CD8-positive, alpha-beta memory T cell (primary cell): ENCODE results near the gene PEX14. TPM values are rescaled to one million over a fixed set of nuclear protein-coding genes. Genes with fewer than 3 reads are reported as not detected.

Experiments
- CTCF ChIA-PET: fragments of 350-600 bp; sonication (Branson Sonifier 250); formaldehyde crosslinking; loops from one replicate; lab custom pipeline; 2021; ENCODE audit warnings: antibody characterized with exemption; lab: Charles Lee
- POLR2A ChIA-PET: fragments of 350-600 bp; sonication (Branson Sonifier 250); formaldehyde crosslinking; loops from one replicate; lab custom pipeline; 2021; ENCODE audit warnings: antibody characterized with exemption; lab: Charles Lee
- DNase-seq, 5 donors: peaks; one replicate each; pipeline versions ENCODE4 v3.0.0 to v3.0.0-alpha.2; 2020 to 2022; ENCODE audit warnings: mixed read lengths in 1 of 5
- H3K27ac ChIP-seq: one replicate; pipeline ENCODE4 v1.7.0; 2013; ENCODE audit warnings: low read depth, mild to moderate bottlenecking, low read length, moderate library complexity
- H3K27me3 ChIP-seq: 2 replicates; pipeline ENCODE4 v1.7.0; 2013; ENCODE audit warnings: low read length, mild to moderate bottlenecking; ENCODE audit not compliant: insufficient read depth, poor library complexity, severe bottlenecking
- H3K36me3 ChIP-seq: 2 replicates; pipeline ENCODE4 v1.7.0; 2013; ENCODE audit warnings: mild to moderate bottlenecking, low read length, moderate library complexity; ENCODE audit not compliant: insufficient read depth
- H3K4me1 ChIP-seq: 2 replicates; pipeline ENCODE4 v1.7.0; 2013; ENCODE audit warnings: mild to moderate bottlenecking, low read length, moderate library complexity; ENCODE audit not compliant: insufficient read depth
- H3K4me3 ChIP-seq: 2 replicates; pipeline ENCODE4 v1.7.0; 2013; ENCODE audit warnings: mild to moderate bottlenecking, low read length
- H3K9me3 ChIP-seq: 2 replicates; pipeline ENCODE4 v1.7.0; 2013; ENCODE audit warnings: mild to moderate bottlenecking, low read length
- H3K27ac Mint-ChIP-seq, 8 donors: one replicate each; pipeline ENCODE4 v1.8.0; 2020 to 2021; ENCODE audit warnings: mixed read lengths in 8 of 8, mild to moderate bottlenecking in 6 of 8, inconsistent platforms in 3 of 8, moderate library complexity in 3 of 8
- H3K27me3 Mint-ChIP-seq, 2 donors: one replicate each; pipeline ENCODE4 v1.8.0; 2020 to 2021; ENCODE audit warnings: mixed read lengths in 2 of 2, mild to moderate bottlenecking in 1 of 2, moderate library complexity in 1 of 2
- H3K36me3 Mint-ChIP-seq, 3 donors: one replicate each; pipeline ENCODE4 v1.8.0; 2020 to 2021; ENCODE audit warnings: mixed read lengths in 3 of 3, inconsistent platforms in 1 of 3, mild to moderate bottlenecking in 1 of 3
- H3K4me1 Mint-ChIP-seq, 3 donors: one replicate each; pipeline ENCODE4 v1.8.0; 2020 to 2021; ENCODE audit warnings: mixed read lengths in 3 of 3, inconsistent platforms in 1 of 3, mild to moderate bottlenecking in 1 of 3
- H3K4me3 Mint-ChIP-seq, 7 donors: one replicate each; pipeline ENCODE4 v1.8.0; 2020 to 2021; ENCODE audit warnings: mixed read lengths in 7 of 7, mild to moderate bottlenecking in 6 of 7, moderate library complexity in 4 of 7, inconsistent platforms in 2 of 7
- H3K9me3 Mint-ChIP-seq, 5 donors: one replicate each; pipeline ENCODE4 v1.8.0; 2020 to 2022; ENCODE audit warnings: mixed read lengths in 5 of 5, mild to moderate bottlenecking in 3 of 5, moderate library complexity in 2 of 5, inconsistent platforms in 1 of 5
- polyA plus RNA-seq: library from polyadenylated mRNA; unstranded; fragments of 300-500 nt; fragmentation: Illumina TruSeq; gene quantifications from one replicate; pipeline ENCODE4 v1.2.3, GENCODE V29; 2021
- total RNA-seq, 2 experiments: library from RNA; stranded (reverse); gene quantifications; one replicate each; pipeline ENCODE4 v1.2.3, GENCODE V29; 2021

Gene PEX14
- total and polyA plus RNA-seq, 3 experiments from 2014 or later, result 5.1 to 22.2 (median 18.2) TPM

- Mint-ChIP-seq H3K4me3 (no peak overlapping the region), H3K36me3 (peaks cover 0 to 69% (median 2%) of the 10 kb centered on the region in 3 donors), H3K4me1 (no peaks in the 10 kb centered on the region), H3K27ac (no peak overlapping the region), H3K27me3 (no peaks in the 10 kb centered on the region), H3K9me3 (no peaks in the 10 kb centered on the region)
- H3K4me3 ChIP-seq, result no peak overlapping the region
- no peak for DNase-seq
- no peaks in the 10 kb centered on the region for H3K4me1 ChIP-seq
- H3K36me3 ChIP-seq, result no peaks in the 10 kb centered on the region
- H3K27me3 ChIP-seq, result no peaks in the 10 kb centered on the region
- ChIA-PET POLR2A (no interaction called here), CTCF (no interaction called here)
- no peaks in the 10 kb centered on the region for H3K9me3 ChIP-seq
- H3K27ac ChIP-seq, result no peak overlapping the region
These were observed 146.0 kb downstream of the PEX14 start for GRCh38 chr1:10620776-10621175.

GRCh38 chr1:10621906-10622305 lies 147.2 kb downstream of the PEX14 start:
- Mint-ChIP-seq H3K4me1 (no peaks in the 10 kb centered on the region), H3K27ac (no peak overlapping the region), H3K27me3 (no peaks in the 10 kb centered on the region), H3K9me3 (no peaks in the 10 kb centered on the region), H3K36me3 (peaks cover 0 to 71% (median 4%) of the 10 kb centered on the region in 3 donors), H3K4me3 (no peak overlapping the region)
- Histone ChIP-seq H3K4me3 (no peak overlapping the region), H3K27me3 (no peaks in the 10 kb centered on the region), H3K9me3 (no peaks in the 10 kb centered on the region), H3K27ac (no peak overlapping the region), H3K36me3 (no peaks in the 10 kb centered on the region), H3K4me1 (no peaks in the 10 kb centered on the region)
- ChIA-PET CTCF (no interaction called here), POLR2A (no interaction called here)
- DNase-seq, result peak in 1 of 5 donors; percentile 29

GRCh38 chr1:10622910-10623685 lies 148.3 kb downstream of the PEX14 start:
- H3K4me3 ChIP-seq, result no peak overlapping the region
- no peaks in the 10 kb centered on the region for H3K27me3 ChIP-seq
- ChIA-PET CTCF (no interaction called here), POLR2A (no interaction called here)
- H3K27ac Mint-ChIP-seq, result no peak overlapping the region
- H3K27me3 Mint-ChIP-seq, result no peaks in the 10 kb centered on the region
- no peak overlapping the region for H3K27ac ChIP-seq
- no peaks in the 10 kb centered on the region for H3K36me3 ChIP-seq
- H3K9me3 ChIP-seq, result no peaks in the 10 kb centered on the region
- peak in 1 of 5 donors; percentile 27 for DNase-seq
- no peaks in the 10 kb centered on the region for H3K4me1 ChIP-seq
- H3K36me3 Mint-ChIP-seq, result peaks cover 0 to 65% (median 4%) of the 10 kb centered on the region in 3 donors
- H3K9me3 Mint-ChIP-seq, result no peaks in the 10 kb centered on the region
- H3K4me1 Mint-ChIP-seq, result no peaks in the 10 kb centered on the region
- no peak overlapping the region for H3K4me3 Mint-ChIP-seq

GRCh38 chr1:10623686-10624145 lies 149.0 kb downstream of the PEX14 start:
- Mint-ChIP-seq H3K27ac (no peak overlapping the region), H3K36me3 (peaks cover 0 to 66% (median 4%) of the 10 kb centered on the region in 3 donors), H3K4me1 (no peaks in the 10 kb centered on the region), H3K4me3 (no peak overlapping the region), H3K27me3 (no peaks in the 10 kb centered on the region), H3K9me3 (no peaks in the 10 kb centered on the region)
- no peak overlapping the region for H3K4me3 ChIP-seq
- H3K27ac ChIP-seq, result no peak overlapping the region
- H3K4me1 ChIP-seq, result no peaks in the 10 kb centered on the region
- POLR2A ChIA-PET, result no interaction called here
- no peaks in the 10 kb centered on the region for H3K36me3 ChIP-seq
- H3K9me3 ChIP-seq, result no peaks in the 10 kb centered on the region
- H3K27me3 ChIP-seq, result no peaks in the 10 kb centered on the region
- DNase-seq, result peak in 1 of 5 donors; percentile 39
- CTCF ChIA-PET, result no interaction called here

- no peaks in the 10 kb centered on the region for H3K9me3 ChIP-seq
- no peak overlapping the region for H3K4me3 ChIP-seq
- CTCF ChIA-PET, result no interaction called here
- peaks cover 0 to 68% (median 4%) of the 10 kb centered on the region in 3 donors for H3K36me3 Mint-ChIP-seq
- no peak overlapping the region for H3K27ac ChIP-seq
- no peaks in the 10 kb centered on the region for H3K9me3 Mint-ChIP-seq
- POLR2A ChIA-PET, result interaction anchor here (0.7 kb wide), 1 partner anchor 11 kb away, joined by 3 read pairs; no protein-coding TSS in a partner anchor
- no peaks in the 10 kb centered on the region for H3K4me1 Mint-ChIP-seq
- no peaks in the 10 kb centered on the region for H3K36me3 ChIP-seq
- H3K27me3 ChIP-seq, result no peaks in the 10 kb centered on the region
- peak in 1 of 5 donors; percentile 42 for DNase-seq
- no peak overlapping the region for H3K4me3 Mint-ChIP-seq
- no peaks in the 10 kb centered on the region for H3K27me3 Mint-ChIP-seq
- H3K27ac Mint-ChIP-seq, result no peak overlapping the region
- H3K4me1 ChIP-seq, result no peaks in the 10 kb centered on the region
These were observed 149.7 kb downstream of the PEX14 start for GRCh38 chr1:10624256-10625050.

GRCh38 chr1:10625076-10625475 lies 150.3 kb downstream of the PEX14 start:
- H3K4me3 ChIP-seq, result no peak overlapping the region
- peaks cover 0 to 71% (median 4%) of the 10 kb centered on the region in 3 donors for H3K36me3 Mint-ChIP-seq
- H3K9me3 ChIP-seq, result no peaks in the 10 kb centered on the region
- no peak overlapping the region for H3K4me3 Mint-ChIP-seq
- POLR2A ChIA-PET, result no interaction called here
- CTCF ChIA-PET, result no interaction called here
- peak in 1 of 5 donors; percentile 27 for DNase-seq
- no peaks in the 10 kb centered on the region for H3K27me3 Mint-ChIP-seq
- H3K27ac ChIP-seq, result no peak overlapping the region
- H3K36me3 ChIP-seq, result no peaks in the 10 kb centered on the region
- H3K4me1 ChIP-seq, result no peaks in the 10 kb centered on the region
- no peaks in the 10 kb centered on the region for H3K9me3 Mint-ChIP-seq
- no peaks in the 10 kb centered on the region for H3K4me1 Mint-ChIP-seq
- no peak overlapping the region for H3K27ac Mint-ChIP-seq
- no peaks in the 10 kb centered on the region for H3K27me3 ChIP-seq

- POLR2A ChIA-PET, result no interaction called here
- no peaks in the 10 kb centered on the region for H3K36me3 ChIP-seq
- CTCF ChIA-PET, result no interaction called here
These were observed 150.8 kb downstream of the PEX14 start for GRCh38 chr1:10625554-10625953.

More at GRCh38 chr1:10625554-10625953, 150.8 kb downstream of the PEX14 start:
- Mint-ChIP-seq H3K4me1 (no peaks in the 10 kb centered on the region), H3K9me3 (no peaks in the 10 kb centered on the region), H3K4me3 (no peak overlapping the region), H3K36me3 (peaks cover 0 to 76% (median 4%) of the 10 kb centered on the region in 3 donors), H3K27me3 (no peaks in the 10 kb centered on the region), H3K27ac (peak overlapping the region in 1 of 8 donors; percentile 78)
- H3K4me1 ChIP-seq, result no peaks in the 10 kb centered on the region
- H3K9me3 ChIP-seq, result no peaks in the 10 kb centered on the region
- H3K27ac ChIP-seq, result no peak overlapping the region
- no peaks in the 10 kb centered on the region for H3K27me3 ChIP-seq
- no peak overlapping the region for H3K4me3 ChIP-seq
- DNase-seq, result peak in 1 of 5 donors; percentile 30
